Measurements from ENCODE around the gene HLA-E. TPM values are rescaled to one million over a fixed set of nuclear protein-coding genes. Genes with fewer than 3 reads are reported as not detected.
"Not testable (repeated sequence)": the region's sequence is repeated elsewhere in the genome, so short reads cannot be mapped to it uniquely, and the experiment has no call there.

Gene HLA-E
- total RNA-seq, 1 experiment from 2014 or later, result 131 TPM

DNA sequence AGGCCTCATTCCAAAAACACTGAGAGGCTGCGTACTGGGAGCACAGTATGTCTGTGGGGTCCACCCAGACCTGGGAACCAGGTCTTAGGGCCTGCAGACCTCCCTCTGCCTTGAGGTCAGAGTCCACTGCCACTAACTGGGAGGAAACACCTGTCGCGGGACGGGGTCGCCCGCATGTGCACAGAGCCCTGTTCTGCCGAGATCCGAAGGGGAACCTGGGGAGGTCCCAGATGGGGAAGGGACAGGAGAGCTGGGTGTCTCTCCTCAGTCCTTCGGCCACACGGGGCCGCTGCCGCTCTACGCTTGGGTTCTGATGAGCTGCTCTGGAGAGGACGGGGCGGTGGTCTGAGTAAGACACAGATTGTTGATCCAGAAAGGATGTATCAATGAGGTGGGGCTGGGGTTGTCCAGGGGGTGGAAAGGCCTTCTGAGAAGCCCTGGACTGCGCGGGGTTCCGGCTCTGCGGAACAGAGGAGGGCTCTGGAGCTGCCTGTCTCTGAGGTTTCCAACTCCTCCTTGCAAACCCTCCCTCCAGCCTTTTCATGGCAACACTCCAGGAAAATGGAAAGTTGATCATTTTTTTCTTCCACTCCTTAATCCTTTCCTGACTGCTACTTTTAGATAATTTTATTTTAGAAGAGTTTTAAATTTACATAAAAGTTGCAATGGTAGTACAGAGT lies 7.2 kb upstream of the HLA-E start:
- Histone ChIP-seq H2AFZ (ENCODE audit: low read length) (peak overlapping the region; percentile 72), H3K4me1 (ENCODE audit: insufficient read depth, low read length) (peaks cover 17% of the 10 kb centered on the region), H3K4me2 (ENCODE audit: low read length) (peak overlapping the region; percentile 97), H3K27me3 (ENCODE audit: low read length) (peaks cover 36% of the 10 kb centered on the region), H3K4me3 (ENCODE audit: low read length) (peak overlapping the region; percentile 64)
- ATAC-seq (peak; percentile 94), DNase-seq (peak; percentile 89)
- TF ChIP-seq, protein P1, sequence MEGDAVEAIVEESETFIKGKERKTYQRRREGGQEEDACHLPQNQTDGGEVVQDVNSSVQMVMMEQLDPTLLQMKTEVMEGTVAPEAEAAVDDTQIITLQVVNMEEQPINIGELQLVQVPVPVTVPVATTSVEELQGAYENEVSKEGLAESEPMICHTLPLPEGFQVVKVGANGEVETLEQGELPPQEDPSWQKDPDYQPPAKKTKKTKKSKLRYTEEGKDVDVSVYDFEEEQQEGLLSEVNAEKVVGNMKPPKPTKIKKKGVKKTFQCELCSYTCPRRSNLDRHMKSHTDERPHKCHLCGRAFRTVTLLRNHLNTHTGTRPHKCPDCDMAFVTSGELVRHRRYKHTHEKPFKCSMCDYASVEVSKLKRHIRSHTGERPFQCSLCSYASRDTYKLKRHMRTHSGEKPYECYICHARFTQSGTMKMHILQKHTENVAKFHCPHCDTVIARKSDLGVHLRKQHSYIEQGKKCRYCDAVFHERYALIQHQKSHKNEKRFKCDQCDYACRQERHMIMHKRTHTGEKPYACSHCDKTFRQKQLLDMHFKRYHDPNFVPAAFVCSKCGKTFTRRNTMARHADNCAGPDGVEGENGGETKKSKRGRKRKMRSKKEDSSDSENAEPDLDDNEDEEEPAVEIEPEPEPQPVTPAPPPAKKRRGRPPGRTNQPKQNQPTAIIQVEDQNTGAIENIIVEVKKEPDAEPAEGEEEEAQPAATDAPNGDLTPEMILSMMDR (conservative IDR thresholded peaks at IDR 0.05; ENCODE audit: low read depth, low read length), result peak; percentile 86
- H3K36me3 ChIP-seq (ENCODE audit: low read depth, low read length); H3K27ac ChIP-seq (ENCODE audit: low read length); H3K79me2 ChIP-seq (ENCODE audit: low read length); BruUV-seq (replicated peaks); H3K9ac ChIP-seq (ENCODE audit: low read length); H3F3A ChIP-seq (ENCODE audit: low read length, unreplicated experiment); H4K20me1 ChIP-seq (ENCODE audit: low read length); H3K9me2 ChIP-seq (replicated peaks; ENCODE audit: low read length); POLR2A ChIA-PET (ENCODE audit: unreplicated experiment); H3K9me3 ChIP-seq (ENCODE audit: low read length): not testable (repeated sequence)
- CTCF ChIA-PET, result interaction anchor here (0.6 to 1.4 kb wide), 9 partner anchors 14 to 605 kb away, joined by 3 to 23 read pairs (median 5); no protein-coding TSS in a partner anchor
- intact Hi-C loops (cut with micrococcal nuclease), result loop anchor here (5.0 to 10.0 kb wide), 2 partner anchors 190 to 243 kb away; partner anchors contain the start of genes DHX16 and TUBB

DNA sequence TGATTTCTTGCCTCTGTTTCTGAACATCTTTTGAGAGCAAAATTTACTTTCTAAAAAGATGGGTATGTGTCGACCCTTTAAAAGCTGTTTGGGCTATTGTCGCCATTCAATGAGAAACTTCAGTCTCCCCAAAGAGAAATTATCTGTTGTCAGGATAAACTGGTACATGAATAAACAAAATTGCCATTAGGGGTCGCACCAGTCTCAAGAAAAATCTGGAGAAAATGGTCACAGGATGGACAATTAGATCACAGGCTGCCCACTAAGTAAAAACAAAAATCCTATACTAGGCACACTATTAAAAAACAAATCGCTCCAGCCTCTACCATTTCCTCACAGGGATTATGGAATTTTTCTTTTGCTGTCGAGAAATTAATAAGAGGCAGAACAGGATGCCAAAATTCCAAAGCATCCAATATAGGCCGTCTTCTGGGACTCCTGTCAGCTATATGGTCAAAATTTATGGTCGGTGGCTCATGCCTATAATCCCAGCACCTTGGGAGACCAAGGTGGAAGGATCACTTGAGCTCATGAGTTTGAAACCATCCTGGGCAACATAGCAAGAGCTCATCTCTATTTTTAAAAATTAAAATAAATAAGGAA lies 5.5 kb upstream of the HLA-E start:
- no TSS peak for BruUV-seq (replicated peaks)
- ATAC-seq, result no peak
- Histone ChIP-seq H3K4me2 (ENCODE audit: low read length) (no peak overlapping the region), H3F3A (ENCODE audit: low read length, unreplicated experiment) (no peaks in the 10 kb centered on the region), H3K27me3 (ENCODE audit: low read length) (peaks cover 26% of the 10 kb centered on the region), H3K79me2 (ENCODE audit: low read length) (no peaks in the 10 kb centered on the region), H3K4me1 (ENCODE audit: insufficient read depth, low read length) (peaks cover 17% of the 10 kb centered on the region), H3K9me2 (replicated peaks; ENCODE audit: low read length) (no peaks in the 10 kb centered on the region), H3K9ac (ENCODE audit: low read length) (no peak overlapping the region), H4K20me1 (ENCODE audit: low read length) (no peaks in the 10 kb centered on the region), H3K4me3 (ENCODE audit: low read length) (no peak overlapping the region), H3K9me3 (ENCODE audit: low read length) (no peaks in the 10 kb centered on the region), H2AFZ (ENCODE audit: low read length) (no peak overlapping the region), H3K27ac (ENCODE audit: low read length) (no peak overlapping the region), H3K36me3 (ENCODE audit: low read depth, low read length) (no peaks in the 10 kb centered on the region)
- ChIA-PET CTCF (interaction anchor here (1.0 to 1.8 kb wide), 2 partner anchors 49 to 61 kb away, joined by 4 to 7 read pairs; no protein-coding TSS in a partner anchor), POLR2A (ENCODE audit: unreplicated experiment) (interaction anchor here (0.6 kb wide), 1 partner anchor 727 kb away, joined by 4 read pairs; no protein-coding TSS in a partner anchor)
- DNase-seq, result peak; percentile 84
- intact Hi-C loops (cut with micrococcal nuclease), result loop anchor here (1.0 to 10.0 kb wide), 5 partner anchors 49 to 241 kb away; partner anchors contain the start of genes DHX16 and TUBB
- TF ChIP-seq, protein P1 (conservative IDR thresholded peaks at IDR 0.05; ENCODE audit: low read depth, low read length), result peak; percentile 82
- no peak for TF ChIP-seq EZH2 (IDR thresholded peaks at IDR 0.05; ENCODE audit: low read length, unreplicated experiment)
- TF ChIP-seq EZH2phosphoT487 (IDR thresholded peaks at IDR 0.05; ENCODE audit: borderline replicate concordance, low read length), result no peak

DNA sequence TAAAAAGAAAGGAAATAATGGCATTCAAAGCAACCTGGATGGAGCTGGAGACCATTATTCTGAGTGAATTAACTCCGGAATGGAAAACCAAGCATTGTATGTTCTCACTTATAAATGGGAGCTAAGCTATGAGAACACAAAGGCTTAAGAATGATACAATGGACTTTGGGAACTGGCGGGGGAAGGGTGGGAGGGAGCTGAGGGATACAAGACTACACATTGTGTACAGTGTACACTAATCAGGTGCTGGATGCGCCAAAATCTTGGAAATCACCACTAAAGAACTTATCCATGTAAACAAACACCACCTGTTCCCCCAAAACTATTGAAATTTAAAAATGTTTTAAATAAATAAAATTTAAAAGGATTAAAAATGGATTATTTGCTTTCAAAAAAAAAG lies 4.1 kb upstream of the HLA-E start:
- BruUV-seq (replicated peaks), result no TSS peak
- Histone ChIP-seq H3K4me2 (ENCODE audit: low read length) (no peak overlapping the region), H4K20me1 (ENCODE audit: low read length) (peaks cover 1% of the 10 kb centered on the region; the same call in 1 of the 2 replicates), H3K36me3 (ENCODE audit: low read depth, low read length) (no peaks in the 10 kb centered on the region), H3K4me3 (ENCODE audit: low read length) (no peak overlapping the region), H2AFZ (ENCODE audit: low read length) (no peak overlapping the region), H3K9ac (ENCODE audit: low read length) (no peak overlapping the region), H3K79me2 (ENCODE audit: low read length) (peaks cover 6% of the 10 kb centered on the region), H3F3A (ENCODE audit: low read length, unreplicated experiment) (no peaks in the 10 kb centered on the region), H3K9me3 (ENCODE audit: low read length) (no peaks in the 10 kb centered on the region), H3K9me2 (replicated peaks; ENCODE audit: low read length) (no peaks in the 10 kb centered on the region), H3K4me1 (ENCODE audit: insufficient read depth, low read length) (peaks cover 18% of the 10 kb centered on the region), H3K27me3 (ENCODE audit: low read length) (peaks cover 13% of the 10 kb centered on the region), H3K27ac (ENCODE audit: low read length) (no peak overlapping the region)
- CTCF ChIA-PET, result no interaction called here
- TF ChIP-seq, protein P1 (conservative IDR thresholded peaks at IDR 0.05; ENCODE audit: low read depth, low read length), result no peak
- TF ChIP-seq EZH2phosphoT487 (IDR thresholded peaks at IDR 0.05; ENCODE audit: borderline replicate concordance, low read length) (no peak), EZH2 (IDR thresholded peaks at IDR 0.05; ENCODE audit: low read length, unreplicated experiment) (no peak)
- POLR2A ChIA-PET (ENCODE audit: unreplicated experiment), result interaction anchor here (0.7 kb wide), 1 partner anchor 11 kb away, joined by 3 read pairs; no protein-coding TSS in a partner anchor
- ATAC-seq, result no peak
- intact Hi-C loops (cut with micrococcal nuclease), result loop anchor here (10.0 kb wide), 1 partner anchor 240 kb away; the partner anchor contains the start of gene TUBB
- DNase-seq, result no peak

Data from PC-3 (cell line).